DMS 273 (cell line): ENCODE measurements around the gene KIAA0319L.
"Not testable (repeated sequence)": the region's sequence is repeated elsewhere in the genome, so short reads cannot be mapped to it uniquely, and the experiment has no call there.

Experiments used
- DNase-seq: peaks from one replicate; lab custom pipeline; 2025; ENCODE audit not compliant: unreplicated experiment; lab: John Stamatoyannopoulos, UW

Gene KIAA0319L

DNA sequence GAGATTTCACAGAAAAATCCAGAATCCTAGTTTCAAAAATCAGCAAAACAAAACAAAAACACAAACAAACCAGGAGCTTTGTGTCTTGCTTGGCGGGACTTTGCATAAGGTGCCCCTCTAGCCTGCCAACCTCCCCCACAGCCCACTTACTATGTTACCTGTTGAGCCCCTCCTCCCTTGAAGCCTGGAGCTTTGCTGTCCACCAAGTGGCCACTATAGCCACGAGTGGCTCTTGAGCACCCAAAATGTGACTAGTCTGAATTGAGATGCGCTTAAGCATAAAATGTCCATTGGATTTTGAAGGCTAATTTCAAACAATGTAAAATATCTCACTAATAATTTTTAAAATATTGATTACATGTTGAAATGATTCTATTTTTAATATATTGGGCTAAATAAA is 28.1 kb upstream of the KIAA0319L start:
- no peak for DNase-seq

DNA sequence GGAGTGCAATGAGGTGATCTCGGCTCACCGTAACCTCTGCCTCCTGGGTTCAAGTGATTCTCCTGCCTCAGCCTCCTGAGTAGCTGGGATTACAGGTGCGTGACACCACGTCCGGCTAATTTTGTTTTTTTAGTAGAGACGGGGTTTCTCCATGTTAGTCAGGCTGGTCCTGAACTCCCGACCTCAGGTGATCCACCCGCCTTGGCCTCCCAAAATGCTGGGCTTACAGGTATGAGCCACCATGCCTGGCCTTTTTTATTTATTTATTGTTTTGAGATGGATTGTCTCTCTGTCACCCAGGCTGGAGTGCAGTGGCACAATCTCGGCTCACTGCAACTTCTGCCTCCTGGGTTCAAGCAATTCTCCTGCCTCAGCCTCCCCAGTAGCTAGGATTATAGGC is 24.4 kb upstream of the KIAA0319L start:
- not testable (repeated sequence) for DNase-seq

DNA sequence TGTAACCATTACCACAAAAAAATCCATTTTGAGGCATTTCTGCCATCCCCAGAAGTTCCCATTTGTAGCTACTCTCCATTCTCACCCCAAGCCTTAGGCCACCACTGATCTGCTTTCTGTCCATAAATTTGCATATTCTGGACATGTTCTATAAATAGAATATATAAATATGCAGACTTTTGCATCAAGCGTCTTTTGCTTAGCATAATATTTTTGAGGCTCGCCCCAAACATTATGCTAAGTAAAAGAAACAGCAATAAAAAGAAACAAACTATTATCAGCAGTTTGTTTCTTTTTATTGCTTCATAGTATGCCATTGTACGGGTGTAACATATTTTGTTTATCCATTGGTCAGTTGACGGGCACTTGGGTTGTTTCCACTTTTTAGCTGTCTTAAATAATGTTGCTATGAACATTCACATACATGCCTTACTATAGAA is 23.8 kb upstream of the KIAA0319L start:
- no peak for DNase-seq

DNA sequence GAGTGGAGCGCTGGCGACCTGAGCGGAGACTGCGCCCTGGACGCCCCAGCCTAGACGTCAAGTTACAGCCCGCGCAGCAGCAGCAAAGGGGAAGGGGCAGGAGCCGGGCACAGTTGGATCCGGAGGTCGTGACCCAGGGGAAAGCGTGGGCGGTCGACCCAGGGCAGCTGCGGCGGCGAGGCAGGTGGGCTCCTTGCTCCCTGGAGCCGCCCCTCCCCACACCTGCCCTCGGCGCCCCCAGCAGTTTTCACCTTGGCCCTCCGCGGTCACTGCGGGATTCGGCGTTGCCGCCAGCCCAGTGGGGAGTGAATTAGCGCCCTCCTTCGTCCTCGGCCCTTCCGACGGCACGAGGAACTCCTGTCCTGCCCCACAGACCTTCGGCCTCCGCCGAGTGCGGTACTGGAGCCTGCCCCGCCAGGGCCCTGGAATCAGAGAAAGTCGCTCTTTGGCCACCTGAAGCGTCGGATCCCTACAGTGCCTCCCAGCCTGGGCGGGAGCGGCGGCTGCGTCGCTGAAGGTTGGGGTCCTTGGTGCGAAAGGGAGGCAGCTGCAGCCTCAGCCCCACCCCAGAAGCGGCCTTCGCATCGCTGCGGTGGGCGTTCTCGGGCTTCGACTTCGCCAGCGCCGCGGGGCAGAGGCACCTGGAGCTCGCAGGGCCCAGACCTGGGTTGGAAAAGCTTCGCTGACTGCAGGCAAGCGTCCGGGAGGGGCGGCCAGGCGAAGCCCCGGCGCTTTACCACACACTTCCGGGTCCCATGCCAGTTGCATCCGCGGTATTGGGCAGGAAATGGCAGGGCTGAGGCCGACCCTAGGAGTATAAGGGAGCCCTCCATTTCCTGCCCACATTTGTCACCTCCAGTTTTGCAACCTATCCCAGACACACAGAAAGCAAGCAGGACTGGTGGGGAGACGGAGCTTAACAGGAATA is 20.1 kb upstream of the KIAA0319L start:
- DNase-seq, result no peak

DNA sequence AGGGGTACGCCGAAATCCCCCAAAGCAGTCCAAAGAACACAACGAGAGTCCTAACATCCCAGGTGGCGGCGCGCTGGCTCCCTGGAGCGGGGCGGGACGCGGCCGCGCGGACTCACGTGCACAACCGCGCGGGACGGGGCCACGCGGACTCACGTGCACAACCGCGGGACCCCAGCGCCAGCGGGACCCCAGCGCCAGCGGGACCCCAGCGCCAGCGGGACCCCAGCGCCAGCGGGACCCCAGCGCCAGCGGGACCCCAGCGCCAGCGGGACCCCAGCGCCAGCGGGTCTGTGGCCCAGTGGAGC is 19.5 kb upstream of the KIAA0319L start:
- DNase-seq, result not testable (repeated sequence)

DNA sequence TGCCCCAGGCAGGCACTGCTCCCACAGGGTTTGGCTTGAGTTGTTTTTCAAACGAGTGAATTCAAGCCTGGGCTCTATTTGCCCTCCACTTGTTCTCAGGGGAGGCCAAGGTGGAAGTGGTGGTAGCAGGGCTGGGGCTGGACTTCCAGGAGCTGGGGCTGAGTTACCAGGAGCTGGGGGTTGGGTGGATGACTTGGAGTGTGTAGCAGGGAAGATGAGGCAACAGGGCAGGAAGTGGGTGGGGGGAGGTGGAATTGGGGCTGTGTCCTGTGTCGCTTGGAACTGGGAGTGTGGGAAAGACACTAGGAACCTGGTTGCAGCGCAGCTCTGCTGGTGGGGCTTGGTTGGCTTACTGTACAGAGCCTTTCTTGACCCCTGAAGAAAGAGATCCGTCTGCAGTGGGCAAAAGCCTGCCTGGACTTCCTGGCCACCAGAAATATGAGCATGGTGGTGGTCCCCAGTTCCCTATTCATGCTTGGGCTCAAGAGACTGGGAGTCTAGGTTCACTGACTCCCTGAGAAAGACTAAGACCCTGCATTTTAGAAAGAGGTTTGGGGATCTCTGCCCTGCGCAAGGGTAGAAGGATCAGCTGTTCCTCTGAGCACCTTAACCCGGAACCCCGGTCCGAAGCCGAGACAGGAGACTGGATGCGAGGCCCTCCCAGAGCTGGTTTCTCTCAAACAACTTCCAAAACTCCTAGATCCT is 19.0 kb upstream of the KIAA0319L start:
- DNase-seq, result no peak

DNA sequence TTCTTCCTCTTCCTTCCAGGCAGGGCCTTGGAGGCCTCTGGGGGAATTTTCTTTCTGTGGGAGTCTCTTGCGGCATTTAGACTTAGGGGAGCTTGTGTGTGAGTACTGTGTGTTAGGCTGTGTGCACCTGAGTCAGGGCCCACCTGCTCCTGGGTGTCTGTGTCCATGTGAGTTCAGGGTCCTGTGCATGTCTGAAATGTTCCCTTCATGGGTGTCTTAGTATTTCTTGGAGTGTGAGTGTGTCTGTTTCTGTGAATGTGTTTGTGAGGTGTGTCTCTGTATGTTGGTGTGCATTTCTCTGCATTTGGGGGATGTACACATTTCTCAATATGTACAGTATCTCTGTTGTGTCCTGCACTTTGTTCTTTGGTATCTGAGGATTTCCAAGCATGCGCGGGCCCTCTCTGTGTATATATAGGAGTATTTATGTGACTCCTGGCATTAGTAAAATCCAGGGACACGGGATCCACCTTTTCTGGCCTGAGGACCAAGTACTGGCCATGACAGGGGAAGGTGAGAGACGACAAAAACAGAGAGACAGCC is 18.3 kb upstream of the KIAA0319L start:
- DNase-seq, result no peak

DNA sequence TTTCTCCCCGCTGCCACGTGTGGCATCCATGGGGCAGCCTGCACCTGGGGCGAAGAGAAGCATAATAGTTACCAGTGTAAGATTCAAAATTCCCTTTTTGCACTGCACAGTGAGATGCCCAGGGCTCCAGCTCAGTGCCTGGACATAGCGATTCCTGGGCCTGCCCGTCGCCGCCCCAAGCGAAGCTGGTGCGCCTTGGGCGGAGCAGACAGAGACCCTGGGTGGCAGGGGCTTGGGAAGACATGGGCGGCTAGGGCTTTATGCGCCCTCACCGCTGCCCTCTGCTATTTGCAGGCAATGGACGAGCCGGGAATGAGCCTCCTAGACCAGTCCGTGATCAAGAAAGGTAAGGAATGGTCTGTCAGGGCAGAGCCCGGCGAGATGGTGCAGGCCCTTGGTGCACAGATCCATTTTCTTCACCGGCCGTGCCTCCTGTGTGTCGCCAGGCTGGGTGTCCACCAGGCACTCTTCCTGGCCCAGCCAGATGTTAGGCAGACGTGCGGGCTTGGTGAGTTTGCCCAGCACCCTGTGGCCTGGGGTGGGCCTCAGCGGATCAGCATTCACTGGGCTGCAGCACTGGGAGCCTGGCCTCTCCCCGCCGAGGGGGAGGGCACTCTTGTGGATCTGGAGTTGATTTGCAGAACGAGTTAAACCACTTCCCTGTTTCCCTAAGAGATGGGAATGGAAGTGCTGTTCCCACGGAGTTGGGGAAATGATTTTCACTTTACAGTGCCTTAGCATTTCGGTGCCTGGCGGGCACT is 17.6 kb upstream of the KIAA0319L start:
- no peak for DNase-seq

DNA sequence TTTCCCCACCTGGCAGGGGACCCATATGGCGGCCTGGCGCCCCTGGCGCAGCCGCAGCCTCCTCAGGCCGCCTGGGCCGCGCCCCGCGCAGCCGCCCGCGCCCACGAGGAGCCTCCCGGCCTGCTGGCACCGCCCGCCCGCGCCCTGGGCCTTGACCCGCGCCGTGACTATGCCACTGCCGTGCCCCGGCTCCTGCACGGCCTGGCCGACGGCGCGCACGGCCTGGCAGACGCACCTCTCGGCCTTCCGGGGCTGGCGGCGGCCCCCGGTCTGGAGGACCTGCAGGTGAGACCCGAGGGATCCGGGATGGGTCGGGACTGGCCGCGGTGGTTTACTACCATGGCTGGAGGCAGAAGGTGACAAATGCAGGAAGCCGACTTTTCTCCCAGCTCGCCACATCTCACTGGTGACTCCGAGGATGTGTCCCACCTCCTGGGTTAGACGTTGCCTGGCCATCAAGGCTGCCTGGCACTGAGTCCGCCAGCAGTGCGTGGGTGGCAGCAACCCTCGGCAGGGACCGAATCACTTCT is 17.0 kb upstream of the KIAA0319L start:
- no peak for DNase-seq

DNA sequence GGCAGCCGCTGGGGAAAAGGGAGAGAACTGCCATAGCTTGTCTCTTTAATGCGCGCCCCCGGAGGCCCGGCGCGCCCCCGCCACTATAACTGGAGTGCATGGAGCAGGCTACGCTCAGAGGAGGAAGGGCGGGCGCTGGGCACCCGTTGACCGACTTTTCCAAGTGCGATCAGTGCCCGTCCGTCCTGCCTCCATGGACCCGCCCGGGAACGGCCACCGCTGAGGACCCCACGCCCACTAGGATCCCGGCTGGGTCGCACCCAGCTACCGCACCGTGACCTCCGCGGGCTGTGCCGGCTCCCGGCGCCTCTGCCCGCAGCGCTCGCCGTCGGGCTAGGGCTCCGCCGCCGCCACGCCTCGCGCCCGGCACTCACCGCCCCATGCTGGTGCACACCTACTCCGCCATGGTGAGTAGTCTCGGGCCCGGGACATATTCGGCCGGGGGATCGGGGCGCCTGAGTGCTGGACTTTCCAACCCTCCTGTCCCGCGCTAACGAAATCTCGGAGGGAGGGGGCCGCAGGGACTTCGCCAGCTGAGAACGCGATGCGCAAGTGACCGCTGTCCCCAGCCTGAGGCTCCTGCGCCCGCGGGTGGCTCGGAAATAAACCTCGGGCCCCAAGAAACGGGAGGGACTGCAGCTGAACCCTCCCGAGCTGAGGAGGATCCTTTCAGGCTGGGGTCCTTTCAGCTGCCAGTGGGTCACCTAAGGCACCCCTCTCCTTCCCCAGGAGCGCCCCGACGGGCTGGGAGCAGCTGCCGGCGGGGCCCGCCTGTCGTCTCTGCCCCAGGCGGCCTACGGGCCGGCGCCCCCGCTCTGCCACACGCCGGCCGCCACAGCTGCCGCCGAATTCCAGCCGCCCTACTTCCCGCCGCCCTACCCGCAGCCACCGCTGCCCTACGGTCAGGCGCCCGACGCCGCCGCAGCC is 16.3 kb upstream of the KIAA0319L start, which contains the start of gene TFAP2E:
Gene TFAP2E, plus strand, starts transcription at position 117 of the 927 bp plus-strand sequence. Its CDS starts 264 bp downstream, at position 381.
- DNase-seq, result peak; percentile 76

DNA sequence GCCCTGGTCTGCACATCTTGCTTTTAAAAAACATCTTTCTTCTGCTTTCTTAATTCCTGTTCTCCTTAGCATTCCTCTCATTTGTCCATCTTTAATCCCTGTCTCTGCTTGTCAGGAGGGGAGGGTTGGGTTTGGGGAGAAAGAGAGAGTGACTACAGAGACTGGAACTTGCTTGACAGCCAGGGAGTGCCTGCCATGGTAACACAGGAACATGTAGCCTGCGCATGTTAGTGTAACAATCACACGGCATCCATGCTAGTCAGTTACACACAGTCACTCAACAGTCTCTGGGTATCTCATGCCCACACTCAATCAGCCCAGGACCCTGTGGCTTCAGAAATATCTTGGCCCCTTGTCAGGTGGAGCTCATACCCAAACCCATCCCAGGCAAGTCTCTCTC is 15.1 kb upstream of the KIAA0319L start:
- DNase-seq, result no peak

DNA sequence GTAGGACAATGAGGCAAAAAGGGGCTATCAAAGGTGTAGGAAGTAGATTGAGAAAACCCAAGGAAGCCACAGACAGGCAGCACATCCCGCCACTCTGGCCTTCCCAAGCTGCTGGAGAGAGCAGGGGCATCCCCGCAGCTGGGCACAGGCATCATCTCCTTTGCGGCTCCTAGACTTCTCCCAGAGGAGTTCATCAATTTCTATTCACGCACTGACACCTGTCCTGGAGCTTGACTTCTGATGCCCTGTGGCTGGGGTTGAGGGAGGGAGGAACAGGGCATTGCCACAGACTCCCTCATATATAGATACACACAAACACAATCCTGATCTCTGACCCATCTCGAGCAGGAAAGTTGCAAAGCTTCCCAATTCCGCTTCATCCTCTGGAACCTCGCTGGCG is 14.1 kb upstream of the KIAA0319L start:
- no peak for DNase-seq

DNA sequence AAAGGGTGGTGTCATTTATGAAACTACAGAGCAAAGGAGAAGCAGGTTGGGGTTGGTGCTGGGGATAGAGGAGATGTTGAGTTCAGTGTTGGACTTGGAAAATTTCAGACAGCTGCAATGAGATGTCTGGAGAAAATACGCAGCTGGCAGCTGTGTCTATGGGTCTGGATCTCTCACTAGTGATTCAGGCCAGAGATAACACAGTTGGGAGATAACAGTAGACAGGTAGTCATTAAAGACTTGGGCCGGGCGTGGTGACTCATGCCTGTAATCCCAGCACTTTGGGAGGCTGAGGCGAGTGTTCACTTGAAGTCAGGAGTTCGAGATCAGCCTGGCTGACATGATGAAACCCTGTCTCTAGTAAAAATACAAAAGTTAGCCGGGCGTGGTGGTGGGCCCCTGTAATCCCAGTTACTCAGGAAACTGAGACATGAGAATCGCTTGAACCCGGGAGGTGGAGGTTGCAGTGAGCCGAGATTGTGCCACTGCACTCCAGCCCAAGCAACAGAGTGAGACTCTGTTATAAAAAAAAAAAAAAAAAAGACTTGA is 13.5 kb upstream of the KIAA0319L start:
- DNase-seq, result no peak

DNA sequence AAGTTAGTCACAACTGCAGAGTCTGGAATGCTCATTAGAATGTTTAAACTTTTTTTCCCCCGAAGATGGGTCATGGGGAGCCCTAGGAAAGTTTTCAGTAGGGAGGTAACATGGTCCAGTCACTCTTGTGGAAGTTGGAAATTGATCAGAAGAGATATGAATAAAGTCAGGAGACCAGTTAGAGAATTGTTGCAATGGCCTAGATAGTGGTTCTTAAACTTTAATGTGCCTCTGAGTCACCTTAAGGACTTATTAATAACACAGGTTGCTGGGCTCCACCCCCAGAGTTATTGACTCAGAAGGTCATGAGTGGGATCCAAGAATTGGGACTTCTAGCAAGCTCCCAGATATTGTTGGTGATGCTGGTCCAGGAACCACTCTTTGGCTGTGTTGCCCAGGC is 12.7 kb upstream of the KIAA0319L start:
- DNase-seq, result no peak

DNA sequence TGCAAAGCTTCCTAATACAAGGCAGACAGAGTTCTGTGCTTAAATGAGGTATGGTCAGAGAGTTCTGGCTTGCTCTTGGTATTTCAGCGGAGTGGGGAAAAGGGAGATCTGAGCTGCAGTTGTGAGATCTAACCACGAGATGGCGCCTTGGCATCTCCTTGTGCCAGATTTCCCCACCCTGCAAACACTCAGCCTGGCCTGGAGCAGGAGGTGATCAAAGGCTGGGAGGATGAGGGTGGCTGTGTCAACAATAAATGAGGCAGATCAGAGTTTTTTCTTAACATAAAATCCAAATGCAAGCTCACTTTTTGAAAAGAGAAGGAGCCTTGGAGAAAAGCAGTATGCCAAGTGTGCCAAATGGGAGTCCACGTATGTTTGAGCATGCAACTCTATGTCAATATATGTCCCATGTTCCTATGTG is 11.8 kb upstream of the KIAA0319L start:
- DNase-seq, result peak; percentile 89

DNA sequence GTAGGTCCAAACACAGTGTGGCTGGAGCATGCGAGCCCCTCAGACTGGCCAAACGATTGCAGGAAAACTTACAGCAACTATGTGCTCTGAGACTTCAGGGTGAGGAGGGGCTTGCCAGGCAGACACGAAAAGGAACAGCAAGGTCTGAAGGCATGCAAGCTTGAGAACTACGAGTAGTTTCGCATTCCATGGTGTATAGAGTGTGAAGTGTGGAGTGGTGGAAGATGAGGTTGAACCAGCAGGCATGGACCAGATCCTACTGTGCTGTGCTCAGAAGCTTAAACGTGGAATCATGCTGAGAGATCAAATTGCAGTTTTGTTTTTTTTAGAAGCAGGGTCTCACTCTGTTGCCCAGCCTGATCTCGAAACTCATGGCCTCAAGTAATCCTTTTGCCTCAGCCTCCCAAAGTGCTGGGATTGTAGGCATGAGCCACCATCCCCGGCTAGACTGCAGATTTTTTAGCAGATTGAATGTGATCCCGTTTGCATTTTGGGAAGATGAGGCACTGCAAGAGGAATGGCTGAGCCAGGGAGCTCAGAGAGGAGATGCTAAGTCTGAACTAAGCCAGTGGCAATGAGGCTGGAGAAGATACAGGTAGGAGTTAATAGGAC is 10.8 kb upstream of the KIAA0319L start:
- no peak for DNase-seq

DNA sequence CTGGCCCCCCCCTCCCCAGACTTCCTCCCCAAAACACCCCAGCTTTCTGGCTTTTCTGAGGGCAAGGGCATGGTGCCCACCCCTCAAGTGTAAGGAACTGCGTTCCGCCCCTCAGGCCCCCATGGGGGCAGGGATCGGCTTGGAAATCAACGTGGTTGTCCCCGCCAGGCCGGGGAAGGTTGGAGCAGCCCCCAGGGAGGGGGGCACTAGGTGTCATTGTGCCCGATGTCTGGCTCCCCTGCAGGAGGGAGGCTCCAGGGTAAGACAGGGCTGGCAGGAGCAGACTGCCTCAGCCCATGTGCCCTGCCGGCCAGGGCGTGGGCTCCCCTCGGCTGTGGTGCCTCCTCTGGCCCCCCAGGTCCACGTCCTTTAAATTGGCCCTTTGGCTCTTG is 8.5 kb upstream of the KIAA0319L start:
- DNase-seq, result no peak

DNA sequence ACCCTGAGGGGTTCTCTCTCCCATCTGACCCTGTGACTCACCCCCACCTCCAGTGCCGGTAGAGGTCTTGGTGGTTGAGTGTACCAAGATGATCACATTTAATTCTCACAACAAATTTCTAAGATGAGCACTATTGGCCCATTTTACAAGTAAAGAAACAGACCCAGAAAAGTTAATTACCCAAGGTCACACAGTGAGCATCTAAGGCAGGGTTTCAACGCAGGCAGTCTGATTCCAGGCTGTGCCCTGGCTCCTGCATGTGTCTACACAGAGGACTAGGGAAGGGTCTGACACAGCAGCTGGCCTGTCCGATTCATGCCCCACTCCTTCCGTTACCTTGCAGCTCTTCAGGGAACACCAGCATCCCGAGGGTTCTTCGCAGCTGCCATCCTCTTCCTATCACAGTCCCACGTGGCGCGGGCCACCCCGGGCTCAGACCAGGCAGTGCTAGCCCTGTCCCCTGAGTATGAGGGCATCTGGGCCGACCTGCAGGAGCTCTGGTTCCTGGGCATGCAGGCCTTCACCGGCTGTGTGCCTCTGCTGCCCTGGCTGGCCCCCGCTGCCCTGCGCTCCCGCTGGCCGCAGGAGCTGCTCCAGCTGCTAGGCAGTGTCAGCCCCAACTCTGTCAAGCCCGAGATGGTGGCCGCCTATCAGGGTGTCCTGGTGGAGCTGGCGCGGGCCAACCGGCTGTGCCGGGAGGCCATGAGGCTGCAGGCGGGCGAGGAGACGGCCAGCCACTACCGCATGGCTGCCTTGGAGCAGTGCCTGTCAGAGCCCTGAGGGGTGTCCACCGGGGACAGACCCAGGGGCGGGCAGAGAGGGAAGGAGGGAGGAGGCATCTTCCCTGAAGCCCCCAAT is 7.9 kb upstream of the KIAA0319L start:
- no peak for DNase-seq
